Immature natural killer cell (primary cell): ENCODE measurements around the gene C11orf91. TPM values are rescaled to one million over a fixed set of nuclear protein-coding genes. Genes with fewer than 3 reads are reported as not detected.
A peak's percentile ranks its signal among the peaks of the same experiment; 100 is the strongest.
"Not testable (repeated sequence)": the region's sequence is repeated elsewhere in the genome, so short reads cannot be mapped to it uniquely, and the experiment has no call there.

Experiments
- DNase-seq, 3 donors: peaks; one replicate each; pipeline ENCODE4 v3.0.0; 2022; ENCODE audit warnings: mixed read lengths in 1 of 3
- H3K27ac Mint-ChIP-seq, 6 donors: one replicate each; pipeline ENCODE4 v1.8.0; 2020; ENCODE audit warnings: mixed read lengths in 6 of 6, mild to moderate bottlenecking in 5 of 6, inconsistent platforms in 4 of 6, moderate library complexity in 3 of 6
- H3K27me3 Mint-ChIP-seq, 3 donors: one replicate each; pipeline ENCODE4 v1.8.0; 2020 to 2021; ENCODE audit warnings: low read depth in 3 of 3, mild to moderate bottlenecking in 3 of 3, mixed read lengths in 3 of 3, moderate library complexity in 3 of 3, inconsistent platforms in 1 of 3
- H3K36me3 Mint-ChIP-seq, 3 donors: one replicate each; pipeline ENCODE4 v1.8.0; 2020; ENCODE audit warnings: mixed read lengths in 3 of 3, inconsistent platforms in 2 of 3, mild to moderate bottlenecking in 2 of 3
- H3K4me1 Mint-ChIP-seq, 2 donors: one replicate each; pipeline ENCODE4 v1.8.0; 2020; ENCODE audit warnings: inconsistent platforms in 2 of 2, mild to moderate bottlenecking in 2 of 2, mixed read lengths in 2 of 2, moderate library complexity in 1 of 2
- H3K4me3 Mint-ChIP-seq, 5 donors: one replicate each; pipeline ENCODE4 v1.8.0; 2020; ENCODE audit warnings: mild to moderate bottlenecking in 5 of 5, mixed read lengths in 5 of 5, inconsistent platforms in 3 of 5, moderate library complexity in 3 of 5
- H3K9me3 Mint-ChIP-seq, 6 donors: one replicate each; pipeline ENCODE4 v1.8.0; 2020; ENCODE audit warnings: mild to moderate bottlenecking in 6 of 6, mixed read lengths in 6 of 6, inconsistent platforms in 4 of 6, moderate library complexity in 3 of 6
- polyA plus RNA-seq, 3 donors: library from polyadenylated mRNA; unstranded; fragments of 300-500 nt; fragmentation: Illumina TruSeq; gene quantifications; one replicate each; pipeline ENCODE4 v1.2.3, GENCODE V29; 2021

The C11orf91 gene
- polyA plus RNA-seq, 3 donors from 2014 or later: not detected

DNA sequence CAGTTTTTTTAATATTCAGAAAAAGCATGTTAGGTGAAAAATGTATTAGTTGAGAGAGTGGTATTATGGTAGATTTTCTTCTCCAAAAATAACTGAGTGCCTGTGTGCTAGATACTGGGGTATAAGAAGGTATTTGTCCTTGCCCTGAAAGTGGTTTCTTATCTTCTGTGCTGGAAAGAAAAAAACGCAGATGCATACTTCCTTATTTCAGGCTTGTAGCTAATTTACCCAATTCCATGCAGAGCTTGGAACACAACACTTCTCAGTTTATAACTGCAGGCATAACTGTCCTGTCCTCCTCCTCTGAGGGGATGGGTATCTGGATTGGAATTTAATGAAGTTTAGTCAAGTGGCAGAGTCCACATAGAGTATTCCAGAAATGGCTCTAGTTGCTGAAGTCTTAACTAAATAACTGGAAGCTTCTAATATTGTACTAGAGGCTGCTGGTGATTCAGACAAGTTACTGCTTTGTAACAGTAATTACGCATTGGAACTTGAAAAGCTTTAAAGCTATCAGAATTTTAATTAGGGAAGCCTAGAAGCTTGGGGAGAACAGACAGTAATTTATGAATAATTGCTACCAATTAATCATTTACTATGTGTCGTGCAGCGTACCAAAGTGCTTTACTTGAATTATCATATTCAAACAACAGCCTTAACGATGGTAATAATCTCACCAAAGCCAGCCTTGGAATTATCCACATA lies 12.7 kb upstream of the C11orf91 start:
- no peak for DNase-seq
- Mint-ChIP-seq H3K4me3 (no peak overlapping the region), H3K9me3 (no peaks in the 10 kb centered on the region), H3K27me3 (peaks cover 0 to 2% (median 0%) of the 10 kb centered on the region in 3 donors), H3K36me3 (peaks cover 12 to 28% (median 12%) of the 10 kb centered on the region in 3 donors), H3K27ac (no peak overlapping the region), H3K4me1 (no peaks in the 10 kb centered on the region)

DNA sequence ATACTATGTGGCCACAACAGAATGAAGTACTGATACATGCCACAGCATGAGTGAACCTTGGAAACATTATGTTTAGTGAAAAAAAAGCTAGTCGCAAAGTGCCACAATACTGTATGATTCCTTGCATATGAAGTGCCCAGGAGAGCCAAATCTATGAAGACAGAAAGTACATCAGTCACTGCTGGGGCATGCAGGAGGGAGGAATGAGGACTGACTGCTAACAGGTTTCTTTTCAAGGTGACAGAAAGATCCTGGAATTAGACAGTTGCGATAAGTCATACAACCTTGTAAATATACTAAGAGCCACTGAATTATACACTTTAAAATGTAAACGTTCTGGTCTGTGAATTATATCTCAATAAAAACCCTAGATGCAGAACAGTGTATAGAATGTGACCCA lies 11.8 kb upstream of the C11orf91 start:
- peaks cover 12 to 28% (median 12%) of the 10 kb centered on the region in 3 donors for H3K36me3 Mint-ChIP-seq
- no peak overlapping the region for H3K27ac Mint-ChIP-seq
- peaks cover 0 to 2% (median 0%) of the 10 kb centered on the region in 3 donors for H3K27me3 Mint-ChIP-seq
- H3K4me1 Mint-ChIP-seq: no peaks in the 10 kb centered on the region
- H3K4me3 Mint-ChIP-seq: no peak overlapping the region
- DNase-seq: no peak
- H3K9me3 Mint-ChIP-seq: no peaks in the 10 kb centered on the region

DNA sequence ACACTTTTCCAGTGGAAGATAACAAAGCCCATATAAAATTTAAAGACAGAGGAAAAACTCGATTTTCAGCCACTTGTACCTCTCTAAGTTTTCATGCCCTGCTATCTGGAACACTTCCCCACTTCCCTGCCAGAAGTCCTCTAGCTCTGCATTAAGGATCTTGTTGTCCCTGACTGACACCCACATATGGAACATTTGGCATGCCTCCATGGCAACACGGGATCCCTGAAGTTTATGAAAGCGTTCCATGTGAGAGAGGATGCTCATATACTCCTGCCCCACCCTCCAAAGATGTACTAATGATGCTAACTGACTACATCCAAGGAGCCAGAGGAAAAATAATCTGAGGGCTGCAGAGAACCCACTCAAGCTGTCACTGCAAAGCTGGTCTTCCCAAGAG lies 8.8 kb upstream of the C11orf91 start:
- Mint-ChIP-seq H3K27ac (no peak overlapping the region), H3K9me3 (no peaks in the 10 kb centered on the region), H3K4me3 (no peak overlapping the region), H3K27me3 (peaks cover 0 to 2% (median 0%) of the 10 kb centered on the region in 3 donors), H3K4me1 (peaks cover 6 to 9% of the 10 kb centered on the region in 2 donors), H3K36me3 (peaks cover 12 to 28% (median 12%) of the 10 kb centered on the region in 3 donors)
- no peak for DNase-seq

DNA sequence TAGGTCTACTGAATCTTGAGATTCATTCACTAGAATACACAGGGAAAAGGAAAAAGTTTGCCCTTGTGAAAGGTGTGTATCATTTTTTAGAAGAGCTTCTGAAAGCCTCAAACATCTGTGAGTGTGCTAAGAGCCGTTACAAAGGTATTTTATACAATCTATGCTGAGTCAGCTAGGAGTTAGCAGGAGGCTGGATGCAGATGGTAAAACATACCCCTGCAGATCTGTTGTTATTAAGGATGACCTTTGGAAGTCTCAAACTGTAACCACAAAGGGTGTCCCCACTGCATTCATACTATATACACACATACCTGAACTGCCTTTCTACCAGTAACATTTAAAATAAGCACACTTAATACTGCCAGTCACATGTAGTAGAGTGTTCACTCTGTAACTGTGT lies 8.4 kb upstream of the C11orf91 start:
- peaks cover 6 to 9% of the 10 kb centered on the region in 2 donors for H3K4me1 Mint-ChIP-seq
- no peak overlapping the region for H3K4me3 Mint-ChIP-seq
- DNase-seq: no peak
- peaks cover 0 to 3% (median 0%) of the 10 kb centered on the region in 3 donors for H3K27me3 Mint-ChIP-seq
- H3K27ac Mint-ChIP-seq: no peak overlapping the region
- H3K36me3 Mint-ChIP-seq: peaks cover 12 to 25% (median 12%) of the 10 kb centered on the region in 3 donors
- no peaks in the 10 kb centered on the region for H3K9me3 Mint-ChIP-seq

DNA sequence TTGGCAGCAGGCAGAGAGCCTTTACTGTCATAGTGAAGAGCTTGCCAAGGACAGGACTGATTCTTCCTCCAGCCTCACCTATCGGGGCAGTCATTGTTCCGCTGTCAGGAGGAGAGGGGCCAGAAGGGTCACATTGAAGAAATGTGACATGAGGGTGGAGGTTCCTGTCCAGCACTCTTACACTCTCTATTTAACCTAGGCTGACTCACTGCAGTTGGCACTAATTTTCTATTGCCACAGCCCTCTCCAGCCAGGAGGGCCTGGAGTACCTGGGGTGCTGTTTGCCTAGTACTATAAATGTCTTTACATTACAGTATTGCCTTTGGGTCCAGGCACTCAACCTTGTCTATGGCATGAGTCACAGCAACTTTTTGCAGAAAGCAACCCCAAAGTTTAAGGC lies 7.2 kb upstream of the C11orf91 start:
- DNase-seq, H3K27ac Mint-ChIP-seq, H3K27me3 Mint-ChIP-seq, H3K9me3 Mint-ChIP-seq, H3K4me1 Mint-ChIP-seq, H3K4me3 Mint-ChIP-seq: not testable (repeated sequence)
- H3K36me3 Mint-ChIP-seq: peaks cover 12 to 23% (median 12%) of the 10 kb centered on the region in 3 donors

DNA sequence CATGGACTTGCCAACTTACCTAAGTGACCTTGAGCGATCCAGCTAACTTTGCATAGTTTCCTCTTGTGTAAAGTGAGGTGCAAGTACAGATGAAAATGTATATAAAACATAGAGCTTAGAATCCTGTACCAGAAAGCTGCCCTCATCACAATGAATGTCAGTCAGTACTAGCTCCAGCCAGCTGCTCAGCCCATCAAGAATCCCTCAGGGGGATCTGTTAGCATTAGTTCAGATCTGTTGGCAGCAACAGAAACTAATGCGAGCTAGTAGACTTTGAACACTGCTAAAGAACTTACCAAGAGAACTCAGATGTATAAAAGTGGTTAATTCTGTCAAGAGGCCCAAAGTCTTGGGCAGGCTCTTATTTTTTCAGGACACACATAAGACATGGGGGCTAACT lies 6.3 kb upstream of the C11orf91 start:
- H3K9me3 Mint-ChIP-seq: no peaks in the 10 kb centered on the region

DNA sequence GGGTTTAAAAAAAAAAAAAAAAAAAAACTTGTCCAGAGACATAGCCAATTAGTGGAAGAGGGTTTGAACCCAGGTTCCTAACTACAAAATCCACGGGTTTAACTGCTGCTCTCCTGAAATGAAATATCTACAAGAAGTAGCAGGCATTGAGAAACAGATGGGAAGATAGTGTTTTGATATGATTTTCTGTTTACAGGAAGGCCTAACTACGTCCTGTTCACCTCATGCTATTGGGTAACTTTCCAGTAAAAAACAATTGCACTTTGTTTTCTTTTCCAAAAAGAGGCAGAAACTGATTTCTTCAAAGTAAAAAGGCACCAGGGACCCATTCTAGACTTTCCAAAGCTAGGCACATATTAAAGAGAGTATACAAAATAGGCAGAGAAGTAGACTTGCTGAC lies 5.9 kb upstream of the C11orf91 start:
- H3K4me3 Mint-ChIP-seq: no peak overlapping the region
- H3K9me3 Mint-ChIP-seq: no peaks in the 10 kb centered on the region
- H3K27me3 Mint-ChIP-seq: peaks cover 0 to 4% (median 0%) of the 10 kb centered on the region in 3 donors
- H3K27ac Mint-ChIP-seq: peak overlapping the region in 2 of 6 donors; percentile 4 to 73
- H3K36me3 Mint-ChIP-seq: peaks cover 12 to 19% (median 12%) of the 10 kb centered on the region in 3 donors
- H3K4me1 Mint-ChIP-seq: peaks cover 7 to 11% of the 10 kb centered on the region in 2 donors
- DNase-seq: no peak

More for the DNA sequence above, 6.3 kb upstream of the C11orf91 start:
- Mint-ChIP-seq H3K4me1 (peaks cover 6 to 9% of the 10 kb centered on the region in 2 donors), H3K27me3 (peaks cover 0 to 4% (median 0%) of the 10 kb centered on the region in 3 donors), H3K27ac (no peak overlapping the region), H3K4me3 (no peak overlapping the region), H3K36me3 (peaks cover 12 to 19% (median 12%) of the 10 kb centered on the region in 3 donors)
- DNase-seq: no peak

DNA sequence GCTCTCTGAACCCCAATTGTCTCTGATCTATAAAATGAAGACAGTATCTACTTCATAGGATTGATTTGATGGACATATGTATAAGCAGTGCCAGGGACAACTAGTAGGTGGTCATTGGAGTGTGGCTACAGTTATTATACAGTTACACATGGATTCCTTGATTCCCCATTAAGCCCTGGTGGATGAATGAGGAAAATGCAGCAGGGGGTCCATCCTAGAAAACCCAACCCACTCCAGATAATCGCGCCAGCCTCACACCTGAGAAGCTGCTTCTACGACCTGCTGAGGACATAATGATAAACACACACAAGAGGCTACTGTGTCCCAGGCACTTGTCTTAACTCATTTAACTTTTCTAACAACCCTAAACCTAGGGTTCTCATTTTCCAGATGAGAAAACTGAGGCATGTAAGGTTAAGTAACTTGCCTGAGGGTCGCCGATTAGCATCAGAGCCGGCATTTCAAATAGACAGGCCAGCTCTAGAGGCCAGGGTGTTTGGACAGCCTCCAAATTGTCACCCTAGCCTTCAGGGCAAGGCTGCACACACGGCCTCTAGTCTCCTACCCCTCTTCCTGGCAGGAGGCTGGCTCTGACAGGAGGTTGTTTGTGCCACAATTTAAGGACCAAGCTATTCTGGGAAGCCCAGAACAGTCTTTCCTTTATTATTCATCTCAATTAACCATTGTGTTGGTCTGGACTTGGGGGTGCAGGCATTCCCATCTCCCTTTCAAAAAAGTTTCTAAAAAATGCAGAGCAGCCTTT lies 3.8 kb upstream of the C11orf91 start:
- no peak overlapping the region for H3K27ac Mint-ChIP-seq
- H3K4me3 Mint-ChIP-seq: no peak overlapping the region
- peaks cover 18 to 19% of the 10 kb centered on the region in 2 donors for H3K4me1 Mint-ChIP-seq
- peaks cover 4 to 9% (median 9%) of the 10 kb centered on the region in 3 donors for H3K36me3 Mint-ChIP-seq
- peaks cover 0 to 3% (median 0%) of the 10 kb centered on the region in 6 donors for H3K9me3 Mint-ChIP-seq
- DNase-seq: no peak
- peaks cover 6 to 11% (median 7%) of the 10 kb centered on the region in 3 donors for H3K27me3 Mint-ChIP-seq

DNA sequence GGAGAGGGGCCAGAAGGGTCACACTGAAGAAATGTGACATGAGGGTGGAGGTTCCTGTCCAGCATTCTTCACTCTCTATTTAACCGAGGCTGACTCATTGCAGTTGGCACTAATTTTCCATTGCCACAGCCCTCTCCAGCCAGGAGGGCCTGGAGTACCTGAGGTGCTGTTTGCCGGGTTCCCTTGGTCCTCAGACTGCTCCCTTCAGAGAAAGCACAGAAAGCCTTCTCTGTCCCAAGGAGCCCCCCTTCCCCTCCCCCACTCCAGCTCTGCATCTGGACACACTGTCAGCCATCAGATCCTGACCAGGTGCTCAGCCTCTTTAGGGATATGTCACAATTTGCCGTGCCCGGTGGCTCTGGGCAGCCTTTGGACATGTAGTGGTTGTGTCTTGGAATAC lies 3.2 kb upstream of the C11orf91 start:
- Mint-ChIP-seq H3K27ac (no peak overlapping the region), H3K9me3 (peaks cover 0 to 3% (median 0%) of the 10 kb centered on the region in 6 donors), H3K4me1 (peaks cover 18 to 19% of the 10 kb centered on the region in 2 donors), H3K27me3 (peaks cover 6 to 11% (median 7%) of the 10 kb centered on the region in 3 donors), H3K36me3 (peaks cover 0 to 3% (median 3%) of the 10 kb centered on the region in 3 donors), H3K4me3 (no peak overlapping the region)
- no peak for DNase-seq

DNA sequence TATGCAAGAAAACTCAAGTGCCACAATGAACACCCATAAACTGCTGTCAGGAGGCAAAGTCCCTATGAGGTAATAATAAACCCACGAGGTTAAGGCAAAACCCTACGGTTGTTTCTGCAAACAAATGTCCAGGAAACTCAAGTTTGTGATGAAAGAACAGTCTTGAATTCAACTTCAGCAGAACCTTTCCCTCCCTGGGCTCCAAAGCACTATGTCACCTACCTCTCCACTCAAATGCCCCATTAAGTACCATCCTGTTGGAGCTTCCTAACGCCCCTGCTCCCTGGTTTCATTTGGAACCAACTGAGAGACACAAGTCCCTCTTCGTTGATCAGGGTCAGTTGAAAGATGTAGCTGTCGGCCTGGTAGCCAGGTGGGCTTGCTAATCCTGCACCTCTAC lies 2.6 kb upstream of the C11orf91 start:
- Mint-ChIP-seq H3K27ac (no peak overlapping the region), H3K27me3 (peaks cover 7 to 11% (median 8%) of the 10 kb centered on the region in 3 donors), H3K4me3 (no peak overlapping the region), H3K9me3 (peaks cover 0 to 3% (median 0%) of the 10 kb centered on the region in 6 donors), H3K36me3 (no peaks in the 10 kb centered on the region), H3K4me1 (peaks cover 18 to 19% of the 10 kb centered on the region in 2 donors)
- no peak for DNase-seq

DNA sequence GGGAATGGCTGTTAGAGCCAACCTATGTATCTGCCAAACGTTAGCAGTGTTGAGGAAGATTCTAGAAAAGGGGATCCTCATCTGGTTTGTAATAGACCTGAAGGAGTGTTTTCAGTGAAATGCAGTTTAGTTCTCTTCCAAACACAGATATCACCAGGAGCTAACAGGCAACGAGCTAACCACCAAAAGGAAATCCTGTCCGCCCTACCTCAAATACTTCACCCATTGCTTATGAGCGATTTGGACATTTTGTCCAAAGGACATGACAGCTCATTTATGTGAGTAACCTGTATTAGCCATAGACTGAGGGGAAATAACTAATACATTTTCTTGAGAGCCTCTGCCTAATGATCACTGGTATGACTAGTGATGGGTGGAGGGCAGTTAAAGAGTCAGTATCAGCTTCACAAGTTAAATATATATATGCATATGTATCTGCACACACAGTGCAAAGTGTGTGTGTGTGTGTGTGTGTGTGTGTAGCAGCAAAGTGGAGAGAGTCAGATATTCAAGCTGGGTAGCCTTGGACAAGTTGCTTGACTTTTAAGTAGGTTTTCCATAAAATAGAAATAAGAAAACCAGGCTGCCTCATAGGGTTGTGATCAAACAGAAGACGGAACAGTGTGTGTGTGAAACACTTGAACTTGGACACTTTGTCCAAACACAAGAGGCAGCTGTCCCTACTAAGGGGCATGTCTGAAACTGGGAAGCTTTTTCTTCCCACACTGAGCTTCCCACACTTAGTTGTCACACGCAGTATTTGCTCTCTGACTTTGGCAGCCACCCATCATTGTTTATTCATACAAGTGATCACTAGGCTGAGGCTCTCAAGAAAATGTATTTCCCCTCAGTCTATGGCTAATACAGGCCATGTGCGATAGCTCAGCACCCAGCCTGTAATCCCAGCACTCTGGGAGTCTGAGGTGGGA lies 940 bp upstream of the C11orf91 start:
- Mint-ChIP-seq H3K27ac (peak overlapping the region in 5 of 6 donors; percentile 2 to 80 (median 65)), H3K36me3 (no peaks in the 10 kb centered on the region), H3K4me1 (peaks cover 15 to 18% of the 10 kb centered on the region in 2 donors), H3K9me3 (peaks cover 0 to 3% (median 0%) of the 10 kb centered on the region in 6 donors), H3K4me3 (peak overlapping the region; percentile 86 to 92 (median 91)), H3K27me3 (peaks cover 9 to 13% (median 11%) of the 10 kb centered on the region in 3 donors)
- DNase-seq: no peak

DNA sequence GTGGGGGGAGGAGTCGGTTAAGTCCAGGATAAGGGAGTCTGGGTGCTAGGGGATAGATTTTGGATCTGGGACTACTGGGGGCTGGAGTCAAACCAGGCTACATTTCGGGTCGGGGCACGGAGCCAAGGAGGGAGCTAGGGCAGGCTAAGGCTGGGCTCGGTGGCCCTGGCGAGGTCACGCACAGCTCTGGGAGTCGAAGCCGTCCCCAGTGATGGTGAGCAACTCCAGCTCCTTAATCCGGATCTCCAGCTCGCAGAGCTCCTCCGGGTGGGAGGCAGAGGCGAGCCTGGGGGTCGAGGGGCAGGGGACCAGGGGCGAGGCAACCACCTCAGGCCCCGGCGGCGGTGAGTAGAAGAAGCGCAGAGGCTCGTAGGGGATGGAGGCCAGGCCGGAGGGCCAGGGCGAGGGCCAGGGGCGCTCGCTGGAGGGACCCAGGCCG lies 544 bp downstream of the C11orf91 start:
- H3K36me3 Mint-ChIP-seq: no peaks in the 10 kb centered on the region
- H3K27ac Mint-ChIP-seq: no peak overlapping the region
- peak overlapping the region; percentile 77 to 88 (median 81) for H3K4me3 Mint-ChIP-seq
- DNase-seq: peak in 1 of 3 donors; percentile 9
- H3K9me3 Mint-ChIP-seq: peaks cover 0 to 3% (median 0%) of the 10 kb centered on the region in 6 donors
- peaks cover 11 to 18% (median 12%) of the 10 kb centered on the region in 3 donors for H3K27me3 Mint-ChIP-seq
- H3K4me1 Mint-ChIP-seq: peaks cover 9 to 12% of the 10 kb centered on the region in 2 donors

DNA sequence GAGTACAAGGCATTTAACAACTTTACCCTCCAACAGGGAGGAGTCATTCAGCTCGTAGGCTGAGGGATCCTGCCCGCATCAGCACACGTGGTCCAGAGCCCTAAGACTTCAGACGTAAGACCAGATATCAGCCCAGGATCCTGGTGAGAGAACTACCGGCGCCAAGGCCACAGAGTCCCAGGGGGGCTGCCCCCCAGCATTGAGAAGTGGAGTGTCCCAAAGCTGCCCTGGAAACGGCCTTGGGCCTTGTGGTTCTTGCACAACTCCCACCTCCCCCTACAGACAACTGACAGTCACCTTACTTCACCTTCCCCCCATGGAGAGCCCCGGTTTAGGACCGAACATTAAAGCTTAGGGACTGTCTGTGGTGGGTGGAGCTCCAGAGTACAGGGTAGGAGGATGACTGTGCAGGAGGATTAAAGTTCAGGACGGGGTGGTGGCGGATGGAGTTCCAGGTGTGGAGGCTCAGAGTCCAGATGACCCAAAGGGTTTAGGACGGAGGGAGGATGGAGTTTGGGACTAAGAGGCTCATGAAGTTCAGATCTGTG lies 1.0 kb downstream of the C11orf91 start:
- peaks cover 9 to 12% of the 10 kb centered on the region in 2 donors for H3K4me1 Mint-ChIP-seq
- H3K27ac Mint-ChIP-seq: no peak overlapping the region
- H3K4me3 Mint-ChIP-seq: peak overlapping the region; percentile 77 to 88 (median 81)

More for the DNA sequence above, 1.0 kb downstream of the C11orf91 start:
- no peaks in the 10 kb centered on the region for H3K36me3 Mint-ChIP-seq
- H3K9me3 Mint-ChIP-seq: peaks cover 0 to 3% (median 0%) of the 10 kb centered on the region in 6 donors
- no peak for DNase-seq
- peaks cover 11 to 18% (median 12%) of the 10 kb centered on the region in 3 donors for H3K27me3 Mint-ChIP-seq
